GM12801 (cell line): ENCODE results near the gene LEUTX.

Experiments used
- CTCF ChIP-seq: IDR thresholded peaks from one replicate; pipeline ENCODE4 v1.5.1; 2011; ENCODE audit warnings: control low read depth; ENCODE audit not compliant: insufficient read length; ENCODE audit errors: extremely low read depth

Gene LEUTX

GRCh38 chr19:39807846-39808364 lies 29.3 kb downstream of the LEUTX start:
- TF ChIP-seq CTCF: no peak

GRCh38 chr19:39809368-39809767 lies 30.7 kb downstream of the LEUTX start:
- TF ChIP-seq CTCF: no peak

- TF ChIP-seq CTCF: no peak
These were observed 31.8 kb downstream of the LEUTX start for GRCh38 chr19:39810424-39810823.

GRCh38 chr19:39811064-39811463 lies 32.4 kb downstream of the LEUTX start:
- TF ChIP-seq CTCF: no peak

GRCh38 chr19:39813264-39813993 lies 34.8 kb downstream of the LEUTX start:
- no peak for TF ChIP-seq CTCF

- no peak for TF ChIP-seq CTCF
These were observed 35.9 kb downstream of the LEUTX start for GRCh38 chr19:39814595-39814994.

- no peak for TF ChIP-seq CTCF
These were observed 37.8 kb downstream of the LEUTX start for GRCh38 chr19:39816287-39817048.
